HepG2 (cell line): ENCODE results near the gene RHBDF2. TPM values are rescaled to one million over a fixed set of nuclear protein-coding genes. Genes with fewer than 3 reads are reported as not detected.

Experiments
- ADNP ChIP-seq: sonication (generic); formaldehyde crosslinking; IDR thresholded peaks from 2 replicates; pipeline ENCODE4 v1.4.0; 2020; ENCODE audit warnings: missing genetic modification reagents
- ERF ChIP-seq: IDR thresholded peaks from 2 replicates; pipeline ENCODE4 v1.6.1; 2018; ENCODE audit warnings: missing biosample characterization, missing genetic modification reagents
- FOXA1 ChIP-seq, 2 experiments: fragments of 450-650 bp in 1 of 2; sonication (generic) in 1 of 2; formaldehyde crosslinking in 1 of 2; IDR thresholded peaks; 2 replicates each; pipeline versions ENCODE4 v1.4.0 to v1.6.1; 2016 to 2020; ENCODE audit warnings: missing genetic modification reagents in 1 of 2
- HNRNPK ChIP-seq: fragments of 200-400 bp; formaldehyde crosslinking; IDR thresholded peaks from 2 replicates; pipeline ENCODE4 v1.6.1; 2018; ENCODE audit warnings: low read length, low read depth, moderate library complexity, mild to moderate bottlenecking; ENCODE audit not compliant: poor library complexity, severe bottlenecking
- JUND ChIP-seq: sonication (generic); formaldehyde crosslinking; IDR thresholded peaks from 2 replicates; pipeline ENCODE4 v1.8.0; 2022; ENCODE audit warnings: mild to moderate bottlenecking, missing genetic modification reagents
- LBX2 ChIP-seq: sonication (generic); formaldehyde crosslinking; IDR thresholded peaks from 2 replicates; pipeline ENCODE4 v1.5.0; 2020; ENCODE audit warnings: missing genetic modification reagents, mild to moderate bottlenecking, borderline replicate concordance
- LCORL ChIP-seq, 2 experiments: fragments of 450-650 bp in 1 of 2; sonication (generic) in 1 of 2; formaldehyde crosslinking in 1 of 2; IDR thresholded peaks; 2 replicates each; pipeline versions ENCODE4 v1.5.0 to v1.6.1; 2017 to 2020; ENCODE audit warnings: antibody characterized with exemption in 1 of 2, missing genetic modification reagents in 1 of 2
- PAF1 ChIP-seq: IDR thresholded peaks from 2 replicates; pipeline ENCODE4 v1.6.1; 2016; ENCODE audit warnings: missing genetic modification reagents, missing compliant biosample characterization
- PRPF4 ChIP-seq: fragments of 200-400 bp; formaldehyde crosslinking; IDR thresholded peaks from 2 replicates; pipeline ENCODE4 v1.6.1; 2016; ENCODE audit warnings: low read length, low read depth; ENCODE audit not compliant: poor library complexity, severe bottlenecking
- SOX6 ChIP-seq, 2 experiments: fragments of 450-650 bp in 1 of 2; sonication (generic) in 1 of 2; formaldehyde crosslinking in 1 of 2; IDR thresholded peaks; 2 replicates each; pipeline versions ENCODE4 v1.4.0 to v1.6.1; 2017 to 2020; ENCODE audit warnings: antibody characterized with exemption in 1 of 2, mild to moderate bottlenecking in 1 of 2, missing genetic modification reagents in 1 of 2
- THAP11 ChIP-seq: IDR thresholded peaks from 2 replicates; pipeline ENCODE4 v1.6.1; 2016; ENCODE audit warnings: missing biosample characterization, missing genetic modification reagents
- ZBTB21 ChIP-seq: sonication (generic); formaldehyde crosslinking; IDR thresholded peaks from 2 replicates; pipeline ENCODE4 v1.4.0; 2020; ENCODE audit warnings: missing genetic modification reagents
- ZNF101 ChIP-seq: sonication (generic); formaldehyde crosslinking; IDR thresholded peaks from 2 replicates; pipeline ENCODE4 v1.4.0; 2020; ENCODE audit warnings: mild to moderate bottlenecking, low read depth, missing genetic modification reagents, borderline replicate concordance
- ZNF142 ChIP-seq: sonication (generic); formaldehyde crosslinking; IDR thresholded peaks from 2 replicates; pipeline ENCODE4 v1.4.0; 2020; ENCODE audit warnings: missing genetic modification reagents
- ZNF225 ChIP-seq: sonication (generic); formaldehyde crosslinking; IDR thresholded peaks from 2 replicates; pipeline ENCODE4 v1.4.0; 2020; ENCODE audit warnings: mild to moderate bottlenecking, missing genetic modification reagents
- ZNF230 ChIP-seq: sonication (generic); formaldehyde crosslinking; IDR thresholded peaks from 2 replicates; pipeline ENCODE4 v1.4.0; 2020; ENCODE audit warnings: mild to moderate bottlenecking, missing genetic modification reagents
- ZNF263 ChIP-seq: sonication (generic); formaldehyde crosslinking; IDR thresholded peaks from 2 replicates; pipeline ENCODE4 v1.4.0; 2020; ENCODE audit warnings: missing genetic modification reagents
- ZNF543 ChIP-seq: sonication (generic); formaldehyde crosslinking; IDR thresholded peaks from 2 replicates; pipeline ENCODE4 v1.4.0; 2020; ENCODE audit warnings: mild to moderate bottlenecking, missing genetic modification reagents
- ZNF652 ChIP-seq: IDR thresholded peaks from 2 replicates; pipeline ENCODE4 v1.6.1; 2016; ENCODE audit warnings: low read depth, borderline replicate concordance
- ZNF691 ChIP-seq: sonication (generic); formaldehyde crosslinking; IDR thresholded peaks from 2 replicates; pipeline ENCODE4 v1.4.0; 2020; ENCODE audit warnings: missing genetic modification reagents, low read depth, mild to moderate bottlenecking, borderline replicate concordance
- ZNF816 ChIP-seq: sonication (generic); formaldehyde crosslinking; IDR thresholded peaks from 2 replicates; pipeline ENCODE4 v1.8.0; 2022; ENCODE audit warnings: missing genetic modification reagents, mild to moderate bottlenecking, borderline replicate concordance
- ZZZ3 ChIP-seq: sonication (generic); formaldehyde crosslinking; IDR thresholded peaks from 2 replicates; pipeline ENCODE4 v1.4.0; 2020; ENCODE audit warnings: missing genetic modification reagents, mild to moderate bottlenecking, borderline replicate concordance
- polyA plus RNA-seq, 8 experiments: library from polyadenylated mRNA; depleted of rRNA in 3 of 8; stranded (reverse) in 7 of 8; unstranded in 1 of 8; fragments of >200 nt; fragmentation: Illumina TruSeq in 4 of 8; extraction: Trizol in 4 of 8; gene quantifications; 2 replicates each; pipeline versions ENCODE4 v1.2.1 to v1.2.3, GENCODE V29; 2011 to 2016; ENCODE audit warnings: low read depth in 4 of 8, missing spikeins in 1 of 8, mixed read lengths in 1 of 8; ENCODE audit not compliant: insufficient read depth in 1 of 8
- total RNA-seq, 5 experiments: library from RNA; depleted of rRNA; stranded (reverse); fragments of >200 nt; fragmentation: Illumina TruSeq; extraction: Trizol; gene quantifications; 2 replicates each; pipeline ENCODE4 v1.2.3, GENCODE V29; 2016; ENCODE audit warnings: low read depth in 1 of 5

Gene RHBDF2
- total and polyA plus RNA-seq, 2 of the 13 experiments (the other 11 are each of a cell fraction or from before 2014, with no cell fraction given): 7.8 to 24.2 TPM

- no peak for TF ChIP-seq JUND
- no peak for TF ChIP-seq ZNF101 (CRISPR knock-in tag)
- TF ChIP-seq FOXA1 (IDR thresholded peaks at IDR 0.05): no peak
- 0 out of 2 replicates have a peak, but pooled peaks have one; percentile 3 for TF ChIP-seq FOXA1 (CRISPR knock-in tag; IDR thresholded peaks at IDR 0.05)
- peak; percentile 64 for TF ChIP-seq ZNF225 (CRISPR knock-in tag)
- TF ChIP-seq ZZZ3: 0 out of 2 replicates have a peak, but pooled peaks have one; percentile 2
- peak; percentile 92 for TF ChIP-seq ZNF816 (CRISPR knock-in tag)
- TF ChIP-seq HNRNPK: peak; percentile 48
- 0 out of 2 replicates have a peak, but pooled peaks have one; percentile 4 for TF ChIP-seq ZNF263 (CRISPR knock-in tag)
- no peak for TF ChIP-seq PAF1
- TF ChIP-seq LBX2 (CRISPR knock-in tag): no peak
- no peak for TF ChIP-seq THAP11 (CRISPR knock-in tag)
- peak; percentile 54; the same call in 1 of the 2 replicates for TF ChIP-seq ERF (CRISPR knock-in tag)
- peak; percentile 51; the same call in 1 of the 2 replicates for TF ChIP-seq ZNF142 (CRISPR knock-in tag)
- TF ChIP-seq SOX6 (IDR thresholded peaks at IDR 0.05): no peak
- no peak for TF ChIP-seq SOX6 (CRISPR knock-in tag; IDR thresholded peaks at IDR 0.05)
- peak; percentile 67; the same call in 1 of the 2 replicates for TF ChIP-seq ZNF691
- TF ChIP-seq LCORL (IDR thresholded peaks at IDR 0.05): no peak
- peak; percentile 77; the same call in 1 of the 2 replicates for TF ChIP-seq LCORL (CRISPR knock-in tag; IDR thresholded peaks at IDR 0.05)
- no peak for TF ChIP-seq ZBTB21 (CRISPR knock-in tag)
- TF ChIP-seq PRPF4: no peak
- no peak for TF ChIP-seq ZNF652 (CRISPR knock-in tag)
- TF ChIP-seq ZNF230 (CRISPR knock-in tag): 0 out of 2 replicates have a peak, but pooled peaks have one; percentile 77
- 0 out of 2 replicates have a peak, but pooled peaks have one; percentile 51 for TF ChIP-seq ZNF543 (CRISPR knock-in tag)
- no peak for TF ChIP-seq ADNP (CRISPR knock-in tag)
These were observed at the start of gene RHBDF2 (continued) for GRCh38 chr17:76501018-76501826.
